Left forelimb (tissue), 1 donor: ENCODE measurements around the gene ZNF586.
A peak's percentile ranks its signal among the peaks of the same experiment; 100 is the strongest.
"Not testable (repeated sequence)": the region's sequence is repeated elsewhere in the genome, so short reads cannot be mapped to it uniquely, and the experiment has no call there.

Experiments used
- DNase-seq: peaks from one replicate; pipeline ENCODE4 v3.0.0-alpha.2; 2018; ENCODE audit warnings: low spot score

The ZNF586 gene

GRCh38 chr19:57823608-57824007, 54.1 kb downstream of the ZNF586 start:
- DNase-seq = not testable (repeated sequence)

GRCh38 chr19:57825511-57825910, 56.0 kb downstream of the ZNF586 start:
- DNase-seq = no peak

GRCh38 chr19:57829316-57829715, 59.8 kb downstream of the ZNF586 start:
- DNase-seq = no peak

- peak; percentile 76 for DNase-seq
Observed at GRCh38 chr19:57830071-57830602, 60.7 kb downstream of the ZNF586 start, which contains the start of gene ZNF587B. TSS of gene ZNF587B (plus strand) at chr19:57830299. CDS start at chr19:57830529, 230 bp downstream.
